D721Med (cell line): ENCODE results near the gene VSTM4.

Experiments
- DNase-seq: peaks from one replicate; pipeline ENCODE4 v3.0.0; 2011; ENCODE audit warnings: low spot score; ENCODE audit not compliant: insufficient read length
- FAIRE-seq: peaks from 2 replicates; lab custom pipeline; 2011; peaks lifted over from hg19 to GRCh38; lab: Jason Lieb, UNC
- TF ChIP-seq, protein P1 (sequence below): IDR thresholded peaks from 2 replicates; pipeline ENCODE4 v1.5.1; 2012; ENCODE audit warnings: mild to moderate bottlenecking, control low read depth; ENCODE audit not compliant: insufficient read depth; ENCODE audit errors: missing control alignments

Gene VSTM4

DNA sequence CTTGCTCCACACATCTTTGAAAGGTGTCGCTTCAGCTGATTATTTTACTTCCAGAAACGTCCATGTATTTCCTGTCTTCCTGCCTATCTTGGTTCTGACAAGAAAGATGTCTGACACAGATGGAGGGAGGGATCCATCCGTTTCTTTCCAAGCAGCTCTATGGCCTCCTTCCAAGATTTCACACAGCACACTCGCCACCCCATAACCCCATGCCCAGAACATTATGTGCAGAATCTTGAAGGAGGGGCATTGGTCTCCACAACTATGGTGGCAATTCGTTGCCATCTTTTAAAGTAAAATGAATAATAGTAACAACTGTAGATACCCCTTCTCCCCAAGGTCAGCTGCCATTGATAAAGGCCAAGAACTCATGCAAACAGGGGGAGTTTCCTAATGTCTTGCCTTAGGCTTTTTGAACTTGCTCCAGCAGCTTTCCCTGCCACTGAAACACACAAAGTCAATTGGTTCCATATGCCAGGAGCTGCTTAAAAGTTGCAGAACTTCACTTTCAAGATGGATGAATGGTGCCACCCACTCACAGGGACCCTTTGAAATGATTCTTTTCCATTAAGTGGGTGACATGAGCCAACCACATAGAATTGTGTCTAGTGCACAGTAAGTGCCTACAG is 60.0 kb downstream of the VSTM4 start:
- DNase-seq (no peak), FAIRE-seq (no peak)
- TF ChIP-seq, protein P1, sequence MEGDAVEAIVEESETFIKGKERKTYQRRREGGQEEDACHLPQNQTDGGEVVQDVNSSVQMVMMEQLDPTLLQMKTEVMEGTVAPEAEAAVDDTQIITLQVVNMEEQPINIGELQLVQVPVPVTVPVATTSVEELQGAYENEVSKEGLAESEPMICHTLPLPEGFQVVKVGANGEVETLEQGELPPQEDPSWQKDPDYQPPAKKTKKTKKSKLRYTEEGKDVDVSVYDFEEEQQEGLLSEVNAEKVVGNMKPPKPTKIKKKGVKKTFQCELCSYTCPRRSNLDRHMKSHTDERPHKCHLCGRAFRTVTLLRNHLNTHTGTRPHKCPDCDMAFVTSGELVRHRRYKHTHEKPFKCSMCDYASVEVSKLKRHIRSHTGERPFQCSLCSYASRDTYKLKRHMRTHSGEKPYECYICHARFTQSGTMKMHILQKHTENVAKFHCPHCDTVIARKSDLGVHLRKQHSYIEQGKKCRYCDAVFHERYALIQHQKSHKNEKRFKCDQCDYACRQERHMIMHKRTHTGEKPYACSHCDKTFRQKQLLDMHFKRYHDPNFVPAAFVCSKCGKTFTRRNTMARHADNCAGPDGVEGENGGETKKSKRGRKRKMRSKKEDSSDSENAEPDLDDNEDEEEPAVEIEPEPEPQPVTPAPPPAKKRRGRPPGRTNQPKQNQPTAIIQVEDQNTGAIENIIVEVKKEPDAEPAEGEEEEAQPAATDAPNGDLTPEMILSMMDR: no peak

DNA sequence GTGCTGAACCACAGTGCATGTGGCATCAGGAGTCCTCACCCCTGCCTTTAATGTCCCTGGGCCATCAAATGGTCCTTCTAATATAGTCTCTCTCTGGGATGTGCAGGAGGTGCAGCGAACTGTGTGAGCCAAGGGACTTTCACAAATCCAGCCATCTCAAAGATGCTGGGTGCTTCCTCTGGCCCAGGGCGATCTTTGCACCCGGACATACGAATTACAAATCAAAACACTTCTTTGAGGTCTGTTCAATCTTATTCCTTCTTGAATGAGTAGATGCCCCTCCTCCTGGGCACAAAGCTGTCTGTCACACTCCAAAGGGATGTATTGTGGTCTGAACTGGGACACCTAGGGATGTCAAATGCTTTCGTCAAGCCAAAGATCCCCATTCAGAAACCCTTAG is 60.6 kb downstream of the VSTM4 start:
- DNase-seq: no peak
- TF ChIP-seq, protein P1: no peak
- no peak for FAIRE-seq

DNA sequence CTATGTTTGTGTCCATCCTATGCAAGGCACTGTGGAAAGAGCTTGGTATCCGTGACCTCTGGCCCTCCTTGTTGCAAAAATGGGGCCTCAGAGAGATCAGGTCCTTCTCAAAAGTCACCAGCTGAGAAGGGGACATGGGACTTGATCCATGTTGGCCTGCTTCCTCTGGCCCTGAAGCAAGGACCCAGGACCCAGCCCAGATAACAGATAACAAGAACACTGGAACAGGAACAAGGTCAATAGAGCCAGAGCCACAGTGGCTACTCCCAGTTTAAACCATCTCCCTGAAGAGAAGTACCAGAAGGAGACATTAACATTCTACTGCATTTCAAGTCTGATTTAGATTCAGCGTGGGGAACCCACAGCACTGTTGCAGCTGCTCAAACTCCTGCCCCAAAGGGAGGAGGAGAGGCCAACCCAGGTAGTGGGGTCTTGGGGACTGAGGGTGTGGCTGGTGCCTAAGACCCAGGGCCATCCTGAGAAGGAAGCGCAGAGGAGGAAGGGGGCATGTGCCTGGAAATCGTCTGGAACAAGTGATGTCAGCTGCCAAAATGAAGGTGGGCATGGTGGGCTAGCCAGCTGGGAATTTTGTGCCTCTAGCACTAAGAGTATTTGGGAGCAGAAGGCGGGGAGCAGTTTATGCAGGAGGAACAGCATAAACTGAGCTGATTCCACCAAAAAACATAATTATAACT is 61.2 kb downstream of the VSTM4 start:
- DNase-seq (no peak), FAIRE-seq (no peak)
- TF ChIP-seq, protein P1: no peak

DNA sequence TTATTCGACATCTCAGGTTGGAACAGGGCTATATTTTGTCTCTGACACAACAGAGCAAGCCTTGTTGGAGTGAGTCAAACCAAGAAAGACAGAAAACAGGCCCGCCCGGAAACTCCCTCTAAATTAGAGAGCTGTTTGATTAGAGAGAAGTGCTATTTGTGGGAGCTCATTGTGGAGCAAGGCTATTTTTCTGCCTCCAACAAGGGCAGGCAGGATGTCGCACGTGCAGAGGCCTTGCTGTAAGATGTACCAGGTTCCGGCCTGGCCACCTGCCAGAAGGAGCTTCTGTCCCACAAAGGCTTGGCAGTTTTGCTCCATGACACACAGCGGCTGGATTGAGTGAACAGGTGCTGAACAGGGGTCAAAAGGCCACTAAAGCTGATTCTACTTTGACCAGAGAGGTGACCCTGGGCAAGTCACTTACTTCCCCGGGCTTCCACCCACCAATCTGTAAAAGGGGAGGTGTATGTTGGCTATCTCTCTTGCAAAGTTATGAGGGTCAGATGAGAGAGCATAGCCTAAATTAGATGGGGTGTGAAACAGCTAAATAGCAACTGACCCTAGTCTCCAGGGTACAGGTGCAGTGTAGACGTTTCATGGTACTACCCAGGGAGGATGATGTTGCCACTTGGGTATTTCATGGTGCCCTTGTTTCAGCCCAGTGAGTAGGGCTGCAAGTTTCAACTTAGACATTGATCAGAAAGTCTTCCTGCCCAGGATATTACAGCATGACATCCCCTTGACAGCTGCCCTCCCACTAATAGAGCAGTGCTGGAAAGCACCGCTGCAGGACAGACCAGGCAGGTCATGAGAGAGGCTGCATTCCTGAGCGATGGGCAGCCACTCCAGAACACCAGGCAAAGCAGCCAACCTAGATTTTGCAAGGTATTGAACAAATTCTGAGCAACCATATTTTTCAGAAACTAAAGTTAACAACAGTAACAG is 62.0 kb downstream of the VSTM4 start:
- TF ChIP-seq, protein P1: no peak
- DNase-seq (no peak), FAIRE-seq (no peak)

DNA sequence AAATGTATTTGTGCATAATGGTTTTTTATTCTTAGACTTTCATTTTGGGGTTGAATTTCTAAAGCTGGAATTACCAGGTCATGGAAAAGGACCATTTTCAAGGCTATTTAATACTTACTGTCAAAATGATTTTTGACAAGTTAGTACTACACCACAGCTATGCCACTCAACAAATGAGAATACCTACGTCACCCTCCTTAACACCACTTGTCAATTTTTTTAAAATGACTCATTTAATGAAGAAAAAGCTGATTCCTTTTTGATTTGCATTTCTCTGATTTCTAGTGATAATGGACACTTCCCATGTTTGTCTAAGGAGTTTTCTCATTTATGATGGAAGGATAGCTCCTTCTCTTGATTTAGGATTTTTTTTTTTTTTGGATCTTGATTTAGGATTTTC is 63.3 kb downstream of the VSTM4 start:
- TF ChIP-seq, protein P1: no peak
- DNase-seq (no peak), FAIRE-seq (no peak)

DNA sequence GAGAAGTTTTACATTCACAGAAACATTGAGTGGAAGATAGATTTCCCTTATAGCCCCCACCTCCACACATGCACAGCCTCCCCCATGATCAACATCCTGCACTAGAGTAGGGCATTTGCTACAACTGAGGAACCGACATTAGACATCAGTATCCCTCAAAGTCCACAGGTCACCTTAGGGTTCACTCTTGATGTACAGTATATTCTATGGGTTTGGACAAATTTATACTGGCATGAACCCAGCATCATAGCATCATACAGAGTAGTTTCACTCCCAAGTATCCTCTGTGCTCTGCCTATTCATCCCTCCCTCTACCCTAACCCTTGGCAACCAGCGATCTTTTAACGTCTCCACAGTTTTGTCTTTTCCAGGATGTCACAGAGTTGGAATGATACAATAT is 64.4 kb downstream of the VSTM4 start:
- TF ChIP-seq, protein P1: no peak
- DNase-seq (no peak), FAIRE-seq (no peak)
